GM12891 (cell line): ENCODE results near the gene ZNF536.

Source experiments
- PAX5 ChIP-seq: IDR thresholded peaks from 2 replicates; pipeline ENCODE4 v1.6.1; 2011; ENCODE audit warnings: low read length, moderate library complexity, mild to moderate bottlenecking; ENCODE audit not compliant: insufficient read depth, severe bottlenecking
- POLR2A ChIP-seq: IDR thresholded peaks from 2 replicates; pipeline ENCODE4 v1.6.1; 2011; ENCODE audit warnings: low read depth, low read length, control low read depth
- POLR2AphosphoS5 ChIP-seq: IDR thresholded peaks from 2 replicates; pipeline ENCODE4 v1.6.1; 2011; ENCODE audit warnings: low read depth, low read length, control low read depth
- POU2F2 ChIP-seq: IDR thresholded peaks from 2 replicates; pipeline ENCODE4 v1.6.1; 2011; ENCODE audit warnings: low read depth, mild to moderate bottlenecking, control low read depth, low read length, moderate library complexity
- SPI1 ChIP-seq: IDR thresholded peaks from 2 replicates; pipeline ENCODE4 v1.6.1; 2011; ENCODE audit warnings: low read depth, low read length, control low read depth
- TAF1 ChIP-seq: IDR thresholded peaks from 2 replicates; pipeline ENCODE4 v1.6.1; 2011; ENCODE audit warnings: low read depth, low read length, control low read depth

- TF ChIP-seq POLR2AphosphoS5 (no peak), POLR2A (no peak), TAF1 (no peak), POU2F2 (no peak), SPI1 (no peak), PAX5 (no peak)
Measured at GRCh38 chr19:30539981-30540380, 167.8 kb downstream of the ZNF536 start.
